Caco-2 (cell line): Measurements from ENCODE around the gene FUT7. TPM values are rescaled to one million over a fixed set of nuclear protein-coding genes. Genes with fewer than 3 reads are reported as not detected.

Experiments
- BruUV-seq: library from RNA; stranded (reverse); fragments of 400-500 nt; replicated peaks from 2 replicates; lab custom pipeline; 2021; lab: Mats Ljungman, UMichigan
- CTCF ChIA-PET: fragments of 300-600 bp; sonication (Branson Sonifier 250); formaldehyde crosslinking; loops from one replicate; lab custom pipeline; 2022; ENCODE audit warnings: antibody characterized with exemption; lab: Charles Lee
- POLR2A ChIA-PET: fragments of 300-600 bp; sonication (Branson Sonifier 250); formaldehyde crosslinking; loops from one replicate; lab custom pipeline; 2022; ENCODE audit warnings: antibody characterized with exemption; lab: Charles Lee
- DNase-seq, 2 experiments: peaks; one replicate each; pipeline versions ENCODE4 v3.0.0 to v3.0.0-alpha.2; 2020 to 2022
- H3K27me3 ChIP-seq: replicated peaks from 2 replicates; pipeline ENCODE4 v1.6.0; 2011; ENCODE audit warnings: low read length; ENCODE audit not compliant: control insufficient read depth, insufficient read depth
- H3K36me3 ChIP-seq: 2 replicates; pipeline ENCODE4 v1.5.1; 2011; ENCODE audit warnings: low read length; ENCODE audit not compliant: control insufficient read depth, insufficient read depth
- H3K4me1 ChIP-seq: fragments of 250-450 bp; sonication (Bioruptor Pico); 2 replicates; pipeline ENCODE4 v1.5.1; 2020; ENCODE audit warnings: mild to moderate bottlenecking
- H3K4me3 ChIP-seq: 2 replicates; pipeline ENCODE4 v1.5.1; 2011; ENCODE audit warnings: low read depth, mild to moderate bottlenecking, control low read depth, low read length
- H3K9me3 ChIP-seq: fragments of 250-450 bp; sonication (Bioruptor Pico); 2 replicates; pipeline ENCODE4 v1.5.1; 2020; ENCODE audit warnings: mild to moderate bottlenecking, moderate library complexity
- H3K27ac Mint-ChIP-seq: one replicate; pipeline ENCODE4 v1.8.0; 2022; ENCODE audit warnings: mixed read lengths; ENCODE audit not compliant: unreplicated experiment
- H3K27me3 Mint-ChIP-seq: one replicate; pipeline ENCODE4 v1.8.0; 2022; ENCODE audit warnings: mixed read lengths; ENCODE audit not compliant: insufficient read depth, unreplicated experiment
- H3K36me3 Mint-ChIP-seq: one replicate; pipeline ENCODE4 v1.8.0; 2022; ENCODE audit warnings: mild to moderate bottlenecking, mixed read lengths; ENCODE audit not compliant: insufficient read depth, unreplicated experiment
- H3K4me1 Mint-ChIP-seq: one replicate; pipeline ENCODE4 v1.8.0; 2022; ENCODE audit warnings: low read depth, mixed read lengths; ENCODE audit not compliant: unreplicated experiment
- H3K4me3 Mint-ChIP-seq: one replicate; pipeline ENCODE4 v1.8.0; 2022; ENCODE audit warnings: mild to moderate bottlenecking, moderate library complexity, mixed read lengths; ENCODE audit not compliant: unreplicated experiment
- H3K9me3 Mint-ChIP-seq: one replicate; pipeline ENCODE4 v1.8.0; 2022; ENCODE audit warnings: mixed read lengths; ENCODE audit not compliant: unreplicated experiment
- intact Hi-C: fragments of 100-400 bp; cut with micrococcal nuclease; formaldehyde crosslinking; loops from one replicate; pipeline ENCODE4 v1.10.0; 2022; ENCODE audit not compliant: unreplicated experiment
- total RNA-seq: library from RNA; stranded (reverse); gene quantifications from 2 replicates; pipeline ENCODE4 v1.2.3, GENCODE V29; 2022
- TF ChIP-seq, protein P1 (sequence below), 2 experiments: fragments of 200-600 bp in 1 of 2; IDR thresholded peaks; 1 replicate in 1 of 2; 2 replicates in 1 of 2; pipeline versions ENCODE4 v1.5.1 to v1.8.0; 2011 to 2022; ENCODE audit warnings: antibody characterized with exemption in 1 of 2, control low read depth in 1 of 2, inconsistent platforms in 1 of 2, low read depth in 1 of 2, low read length in 1 of 2, mild to moderate bottlenecking in 1 of 2, moderate library complexity in 1 of 2; ENCODE audit not compliant: insufficient read depth in 1 of 2, severe bottlenecking in 1 of 2, unreplicated experiment in 1 of 2

FUT7 gene
- total RNA-seq, 1 experiment from 2014 or later: not detected

DNA sequence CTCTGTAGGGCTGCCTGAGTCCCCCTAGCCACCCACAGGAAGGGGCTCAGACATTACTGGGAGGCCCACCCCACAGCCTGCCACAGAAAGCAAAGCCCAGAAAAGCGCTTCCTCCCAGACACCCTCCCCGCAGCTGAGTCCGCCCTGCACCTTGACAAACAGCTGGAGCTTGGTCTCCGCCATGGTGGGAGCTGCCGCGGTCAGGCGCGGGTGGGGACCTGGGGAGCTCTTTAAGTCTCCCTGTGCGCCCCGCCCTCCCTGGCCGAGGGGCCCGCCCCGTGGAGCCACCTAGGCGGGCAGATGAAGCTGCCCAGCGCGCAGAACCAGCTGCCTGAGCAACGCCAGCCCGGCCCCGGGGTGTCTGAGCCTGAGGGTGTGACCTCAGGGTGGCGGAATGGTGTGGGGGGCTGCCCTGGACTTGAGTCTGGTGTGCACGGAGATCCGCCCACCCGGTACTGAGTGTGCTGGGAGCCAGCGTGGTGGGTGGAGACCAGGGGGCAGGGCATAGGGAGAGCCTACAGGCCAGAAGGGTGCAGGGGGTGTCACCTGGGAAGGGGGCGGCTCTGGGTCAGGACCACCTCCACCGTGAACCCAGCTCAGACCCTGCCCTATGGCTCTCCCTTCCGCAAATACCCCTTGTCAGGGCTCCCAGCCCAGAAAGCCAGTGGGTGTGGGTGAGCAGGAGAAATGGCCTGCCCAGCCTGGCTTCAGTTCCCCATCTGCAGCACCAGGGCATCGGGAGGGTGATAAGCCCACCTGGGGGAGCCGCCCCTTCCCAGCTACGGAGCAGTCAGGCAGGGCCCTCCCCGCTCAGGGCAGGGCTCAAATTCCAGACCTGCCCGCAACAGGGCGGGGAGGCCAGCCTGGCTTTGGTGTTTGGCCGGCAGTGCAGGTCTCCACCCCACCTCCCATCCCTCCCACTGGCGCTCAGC lies 35.3 kb downstream of the FUT7 start, which contains the start of gene CLIC3:
Gene CLIC3 (minus strand): TSS at position 208 of the 932 bp plus-strand sequence. CDS start 25 bp downstream, at position 183.
- ChIA-PET CTCF (interaction anchor here (0.5 to 2.8 kb wide), 9 partner anchors 18 to 178 kb away, joined by 3 to 13 read pairs (median 4); partner anchors contain the start of genes FBXW5, MAN1B1 and NPDC1), POLR2A (no interaction called here)
- Mint-ChIP-seq H3K27me3 (no peaks in the 10 kb centered on the region), H3K9me3 (no peaks in the 10 kb centered on the region), H3K4me1 (peaks cover 10% of the 10 kb centered on the region), H3K4me3 (peak within 1 kb of the TSS; percentile 67), H3K27ac (peak within 1 kb of the TSS; percentile 69), H3K36me3 (peaks cover 37% of the 10 kb centered on the region)
- intact Hi-C loops: loop anchor here (2.0 kb wide), 1 partner anchor 48 kb away; no protein-coding TSS in a partner anchor
- Histone ChIP-seq H3K4me1 (peaks cover 30% of the 10 kb centered on the region), H3K9me3 (no peaks in the 10 kb centered on the region), H3K4me3 (peak within 1 kb of the TSS; percentile 34), H3K27me3 (no peaks in the 10 kb centered on the region), H3K36me3 (no peaks in the 10 kb centered on the region)
- TF ChIP-seq, protein P1, sequence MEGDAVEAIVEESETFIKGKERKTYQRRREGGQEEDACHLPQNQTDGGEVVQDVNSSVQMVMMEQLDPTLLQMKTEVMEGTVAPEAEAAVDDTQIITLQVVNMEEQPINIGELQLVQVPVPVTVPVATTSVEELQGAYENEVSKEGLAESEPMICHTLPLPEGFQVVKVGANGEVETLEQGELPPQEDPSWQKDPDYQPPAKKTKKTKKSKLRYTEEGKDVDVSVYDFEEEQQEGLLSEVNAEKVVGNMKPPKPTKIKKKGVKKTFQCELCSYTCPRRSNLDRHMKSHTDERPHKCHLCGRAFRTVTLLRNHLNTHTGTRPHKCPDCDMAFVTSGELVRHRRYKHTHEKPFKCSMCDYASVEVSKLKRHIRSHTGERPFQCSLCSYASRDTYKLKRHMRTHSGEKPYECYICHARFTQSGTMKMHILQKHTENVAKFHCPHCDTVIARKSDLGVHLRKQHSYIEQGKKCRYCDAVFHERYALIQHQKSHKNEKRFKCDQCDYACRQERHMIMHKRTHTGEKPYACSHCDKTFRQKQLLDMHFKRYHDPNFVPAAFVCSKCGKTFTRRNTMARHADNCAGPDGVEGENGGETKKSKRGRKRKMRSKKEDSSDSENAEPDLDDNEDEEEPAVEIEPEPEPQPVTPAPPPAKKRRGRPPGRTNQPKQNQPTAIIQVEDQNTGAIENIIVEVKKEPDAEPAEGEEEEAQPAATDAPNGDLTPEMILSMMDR (IDR thresholded peaks at IDR 0.05; ENCODE audit: insufficient read depth in 1 of 2, low read depth in 1 of 2, low read length in 1 of 2, severe bottlenecking in 1 of 2, unreplicated experiment in 1 of 2): no peak
- no TSS peak for BruUV-seq
- peak; percentile 79 to 83 for DNase-seq

GRCh38 chr9:136995772-136996311 lies 36.0 kb downstream of the FUT7 start:
- Histone ChIP-seq H3K4me1 (peaks cover 38% of the 10 kb centered on the region), H3K4me3 (peak overlapping the region; percentile 34; the same call in 1 of the 2 replicates), H3K27me3 (no peaks in the 10 kb centered on the region), H3K36me3 (no peaks in the 10 kb centered on the region), H3K9me3 (no peaks in the 10 kb centered on the region)
- Mint-ChIP-seq H3K36me3 (peaks cover 41% of the 10 kb centered on the region), H3K27ac (no peak overlapping the region), H3K9me3 (no peaks in the 10 kb centered on the region), H3K4me3 (peak overlapping the region; percentile 67), H3K27me3 (no peaks in the 10 kb centered on the region), H3K4me1 (peaks cover 10% of the 10 kb centered on the region)
- intact Hi-C loops: loop anchor here (2.0 kb wide), 1 partner anchor 47 kb away; no protein-coding TSS in a partner anchor
- ChIA-PET CTCF (interaction anchor here (0.5 to 2.8 kb wide), 9 partner anchors 18 to 91 kb away, joined by 3 to 13 read pairs (median 4); partner anchors contain the start of genes FBXW5, MAN1B1 and NPDC1), POLR2A (no interaction called here)
- TF ChIP-seq, protein P1 (IDR thresholded peaks at IDR 0.05; ENCODE audit: insufficient read depth in 1 of 2, low read depth in 1 of 2, low read length in 1 of 2, severe bottlenecking in 1 of 2, unreplicated experiment in 1 of 2): no peak
- no peak for DNase-seq
- BruUV-seq: no TSS peak

DNA sequence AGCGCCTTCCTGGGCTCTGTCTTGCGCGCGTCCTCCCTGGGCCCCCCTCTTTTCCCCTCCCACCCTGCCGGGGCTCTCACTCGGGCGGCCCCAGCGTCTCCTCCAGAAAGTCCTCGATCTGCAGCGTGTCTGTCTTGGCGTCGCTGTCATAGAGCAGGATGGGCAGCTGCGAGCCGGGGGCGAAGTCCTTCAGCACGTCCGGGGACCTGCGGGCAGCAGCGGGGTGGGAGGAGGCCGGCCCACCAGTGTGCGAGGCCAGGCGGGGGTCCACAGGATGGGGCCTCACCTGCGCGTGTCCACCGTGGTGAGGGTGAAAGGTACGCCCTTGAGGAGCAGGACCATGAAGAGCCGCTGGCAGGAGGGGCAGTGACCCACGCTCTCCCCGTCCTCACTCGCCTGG lies 36.5 kb downstream of the FUT7 start:
- ChIA-PET CTCF (interaction anchor here (0.5 to 2.8 kb wide), 5 partner anchors 27 to 72 kb away, joined by 4 to 13 read pairs (median 4); no protein-coding TSS in a partner anchor), POLR2A (no interaction called here)
- Mint-ChIP-seq H3K27me3 (no peaks in the 10 kb centered on the region), H3K4me3 (no peak overlapping the region), H3K9me3 (no peaks in the 10 kb centered on the region), H3K36me3 (peaks cover 45% of the 10 kb centered on the region), H3K27ac (no peak overlapping the region), H3K4me1 (peaks cover 14% of the 10 kb centered on the region)
- no TSS peak for BruUV-seq
- no peak overlapping the region for H3K4me3 ChIP-seq
- DNase-seq: no peak
- no peaks in the 10 kb centered on the region for H3K27me3 ChIP-seq
- peaks cover 42% of the 10 kb centered on the region for H3K4me1 ChIP-seq
- no peaks in the 10 kb centered on the region for H3K36me3 ChIP-seq
- no peaks in the 10 kb centered on the region for H3K9me3 ChIP-seq
- intact Hi-C loops: no loop called here
- TF ChIP-seq, protein P1 (IDR thresholded peaks at IDR 0.05; ENCODE audit: insufficient read depth in 1 of 2, low read depth in 1 of 2, low read length in 1 of 2, severe bottlenecking in 1 of 2, unreplicated experiment in 1 of 2): no peak
